HCT116 (cell line): ENCODE results near the gene SUCLG2. TPM values are rescaled to one million over a fixed set of nuclear protein-coding genes. Genes with fewer than 3 reads are reported as not detected.

Experiments used
- ATAC-seq: fragments of 200-7000 bp; cut with Tn5 transposase; 2 replicates; pipeline ENCODE4 v1.9.1; 2020; ENCODE audit warnings: mild to moderate bottlenecking, moderate library complexity
- BruUV-seq: library from RNA; stranded (reverse); fragments of 400-500 nt; replicated peaks from 2 replicates; lab custom pipeline; 2021; lab: Mats Ljungman, UMichigan
- CTCF ChIA-PET: fragments of 300-600 bp; sonication (Branson Sonifier 250); formaldehyde crosslinking; loops from one replicate; lab custom pipeline; 2021; ENCODE audit warnings: antibody characterized with exemption; lab: Charles Lee
- POLR2A ChIA-PET: fragments of 300-600, 350-600 bp; sonication (Branson Sonifier 250); formaldehyde crosslinking; loops from one replicate; lab custom pipeline; 2021; ENCODE audit warnings: antibody characterized with exemption; lab: Charles Lee
- RAD21 ChIA-PET, 2 experiments: fragments of 300-600 bp; sonication (Branson Sonifier 250); formaldehyde crosslinking; loops; one replicate each; lab custom pipeline; 2023; ENCODE audit warnings: low total read pairs in 2 of 2; ENCODE audit not compliant: uncharacterized antibody in 2 of 2, unreplicated experiment in 2 of 2, low non-redundant PET in 1 of 2; lab: Charles Lee
- DNase-seq: peaks from one replicate; pipeline ENCODE4 v3.0.0-alpha.2; 2010; ENCODE audit warnings: low read depth, low spot score
- H2AFZ ChIP-seq: fragments of 200-600 bp; shearing (Covaris generic), sonication (generic); 2 replicates; pipeline ENCODE4 v1.6.1; 2017; ENCODE audit warnings: low read depth, mixed run types, mixed read lengths, antibody characterized with exemption, low read length; ENCODE audit not compliant: poor library complexity, severe bottlenecking
- H3K27ac ChIP-seq: 2 replicates; pipeline ENCODE4 v1.5.1; 2012; ENCODE audit warnings: low read depth, low read length
- H3K27me3 ChIP-seq: fragments of 200-600 bp; sonication (generic); 2 replicates; pipeline ENCODE4 v1.6.1; 2016; ENCODE audit warnings: mixed run types, low read length, mixed read lengths; ENCODE audit not compliant: insufficient read depth
- H3K36me3 ChIP-seq, 2 experiments: fragments of 200-500 bp in 1 of 2; fragments of 200-600 bp in 1 of 2; sonication (Bioruptor generic) in 1 of 2; sonication (generic) in 1 of 2; 2 replicates each; pipeline versions ENCODE4 v1.5.1 to v1.6.1; 2014 to 2016; ENCODE audit warnings: low read length in 2 of 2, inconsistent platforms in 1 of 2, mixed read lengths in 1 of 2, mixed run types in 1 of 2; ENCODE audit not compliant: insufficient read depth in 2 of 2, control insufficient read depth in 1 of 2
- H3K4me1 ChIP-seq, 2 experiments: fragments of 200-600 bp in 1 of 2; sonication (generic) in 1 of 2; 2 replicates each; pipeline versions ENCODE4 v1.5.1 to v1.6.1; 2012 to 2017; ENCODE audit warnings: low read length in 2 of 2, inconsistent platforms in 1 of 2, mild to moderate bottlenecking in 1 of 2, mixed read lengths in 1 of 2, mixed run types in 1 of 2, moderate library complexity in 1 of 2; ENCODE audit not compliant: insufficient read depth in 2 of 2, control insufficient read depth in 1 of 2
- H3K4me2 ChIP-seq: fragments of 200-600 bp; sonication (generic); 2 replicates; pipeline ENCODE4 v1.6.1; 2017; ENCODE audit warnings: mixed run types, low read length, mixed read lengths
- H3K4me3 ChIP-seq, 2 experiments: fragments of 200-600 bp in 1 of 2; sonication (generic) in 1 of 2; replicated peaks in 1 of 2; 2 replicates each; pipeline ENCODE4 v1.5.1; 2011 to 2016; ENCODE audit warnings: low read length in 2 of 2, control low read depth in 1 of 2, low read depth in 1 of 2, mild to moderate bottlenecking in 1 of 2, mixed read lengths in 1 of 2, mixed run types in 1 of 2
- H3K79me2 ChIP-seq: fragments of 200-600 bp; sonication (generic); 2 replicates; pipeline ENCODE4 v1.6.1; 2017; ENCODE audit warnings: mild to moderate bottlenecking, mixed run types, low read length, moderate library complexity, mixed read lengths; ENCODE audit not compliant: insufficient read depth
- H3K9ac ChIP-seq: fragments of 200-600 bp; sonication (generic); 2 replicates; pipeline ENCODE4 v1.6.1; 2016; ENCODE audit warnings: low read length, mixed read lengths
- H3K9me2 ChIP-seq: fragments of 200-600 bp; sonication (generic), shearing (Covaris generic); 2 replicates; pipeline ENCODE4 v1.6.1; 2017; ENCODE audit warnings: mixed run types, mild to moderate bottlenecking, moderate library complexity; ENCODE audit not compliant: insufficient read depth
- H3K9me3 ChIP-seq, 2 experiments: fragments of 200-500 bp in 1 of 2; fragments of 200-600 bp in 1 of 2; sonication (Bioruptor generic) in 1 of 2; sonication (generic) in 1 of 2; 2 replicates each; pipeline ENCODE4 v1.6.1; 2014 to 2017; ENCODE audit warnings: low read length in 2 of 2, mixed read lengths in 2 of 2, inconsistent platforms in 1 of 2, low read depth in 1 of 2, mild to moderate bottlenecking in 1 of 2, mixed run types in 1 of 2, moderate library complexity in 1 of 2; ENCODE audit not compliant: control insufficient read depth in 1 of 2, insufficient read depth in 1 of 2
- H4K20me1 ChIP-seq: fragments of 200-600 bp; sonication (generic), shearing (Covaris generic); 2 replicates; pipeline ENCODE4 v1.6.1; 2017; ENCODE audit warnings: mixed run types, mild to moderate bottlenecking, moderate library complexity; ENCODE audit not compliant: insufficient read depth
- ATF3 ChIP-seq: IDR thresholded peaks from 2 replicates; pipeline ENCODE4 v1.6.1; 2012
- CBX3 ChIP-seq: IDR thresholded peaks from 2 replicates; pipeline ENCODE4 v1.6.1; 2012; ENCODE audit warnings: low read depth
- CEBPB ChIP-seq: IDR thresholded peaks from 2 replicates; pipeline ENCODE4 v1.6.1; 2012; ENCODE audit warnings: low read depth
- CTCF ChIP-seq, 3 experiments: fragments of 200-600 bp in 1 of 3; sonication (generic) in 1 of 3; IDR thresholded peaks in 2 of 3; conservative IDR thresholded peaks in 1 of 3; 2 replicates each; pipeline ENCODE4 v1.5.1; 2012 to 2017; ENCODE audit warnings: low read depth in 2 of 3, low read length in 2 of 3, antibody characterized with exemption in 1 of 3, borderline replicate concordance in 1 of 3, control low read depth in 1 of 3, mild to moderate bottlenecking in 1 of 3, mixed read lengths in 1 of 3, mixed run types in 1 of 3, moderate library complexity in 1 of 3; ENCODE audit not compliant: insufficient read depth in 1 of 3
- ELF1 ChIP-seq: IDR thresholded peaks from 2 replicates; pipeline ENCODE4 v1.6.1; 2012; ENCODE audit warnings: low read depth, borderline replicate concordance
- EZH2 ChIP-seq: fragments of 200-600 bp; sonication (generic); IDR thresholded peaks from 2 replicates; pipeline ENCODE4 v1.6.1; 2017; ENCODE audit warnings: antibody characterized with exemption, mixed run types
- EZH2phosphoT487 ChIP-seq: fragments of 200-600 bp; IDR thresholded peaks from 2 replicates; pipeline ENCODE4 v1.6.1; 2018; ENCODE audit warnings: antibody characterized with exemption, borderline replicate concordance
- FOSL1 ChIP-seq: IDR thresholded peaks from 2 replicates; pipeline ENCODE4 v1.6.1; 2012; ENCODE audit warnings: low read depth
- JUND ChIP-seq: IDR thresholded peaks from 2 replicates; pipeline ENCODE4 v1.6.1; 2012
- MAX ChIP-seq: IDR thresholded peaks from 2 replicates; pipeline ENCODE4 v1.6.1; 2012
- POLR2A ChIP-seq: IDR thresholded peaks from 2 replicates; pipeline ENCODE4 v1.7.0; 2011; ENCODE audit warnings: borderline replicate concordance; ENCODE audit not compliant: insufficient read depth, insufficient read length; ENCODE audit errors: extremely low read depth
- POLR2AphosphoS5 ChIP-seq: IDR thresholded peaks from 2 replicates; pipeline ENCODE4 v1.6.1; 2011; ENCODE audit warnings: mild to moderate bottlenecking, low read depth, low read length, moderate library complexity
- SIN3A ChIP-seq: IDR thresholded peaks from 2 replicates; pipeline ENCODE4 v1.6.1; 2012; ENCODE audit warnings: low read depth
- SP1 ChIP-seq: IDR thresholded peaks from 2 replicates; pipeline ENCODE4 v1.6.1; 2012; ENCODE audit warnings: low read depth
- SRF ChIP-seq: IDR thresholded peaks from 2 replicates; pipeline ENCODE4 v1.6.1; 2012; ENCODE audit warnings: low read depth
- TCF7L2 ChIP-seq: IDR thresholded peaks from 2 replicates; pipeline ENCODE4 v1.7.0; 2011; ENCODE audit warnings: borderline replicate concordance, inconsistent platforms; ENCODE audit not compliant: insufficient read depth, insufficient read length; ENCODE audit errors: extremely low read depth
- YY1 ChIP-seq: IDR thresholded peaks from 2 replicates; pipeline ENCODE4 v1.6.1; 2011; ENCODE audit warnings: low read length, low read depth, moderate library complexity, mild to moderate bottlenecking; ENCODE audit not compliant: insufficient replicate concordance; ENCODE audit errors: extremely low read depth
- ZBTB33 ChIP-seq: IDR thresholded peaks from 2 replicates; pipeline ENCODE4 v1.6.1; 2011; ENCODE audit warnings: mild to moderate bottlenecking, low read length, moderate library complexity; ENCODE audit not compliant: insufficient replicate concordance; ENCODE audit errors: extremely low read depth
- ZFX ChIP-seq: fragments of 450-650 bp; IDR thresholded peaks from 2 replicates; pipeline ENCODE4 v1.6.1; 2017
- ZNF274 ChIP-seq: fragments of 200-500 bp; sonication (Bioruptor generic); IDR thresholded peaks from 2 replicates; pipeline ENCODE4 v1.6.1; 2014; ENCODE audit warnings: mild to moderate bottlenecking, low read depth, low read length, inconsistent platforms
- intact Hi-C: fragments of 100-400 bp; cut with micrococcal nuclease; formaldehyde crosslinking; loops from 2 replicates; pipeline ENCODE4 v1.10.0; 2022
- total RNA-seq: library from RNA; stranded (reverse); gene quantifications from one replicate; pipeline ENCODE4 v1.2.1, GENCODE V29; 2021; ENCODE audit not compliant: unreplicated experiment

The SUCLG2 gene
- total RNA-seq, 1 experiment from 2014 or later: 49.2 TPM

GRCh38 chr3:67650084-67650483, 4.3 kb downstream of the SUCLG2 start:
- Histone ChIP-seq H3K4me1 (peaks cover 23 to 48% of the 10 kb centered on the region in 2 experiments), H3K79me2 (peaks cover 54% of the 10 kb centered on the region), H2AFZ (no peak overlapping the region), H3K4me3 (no peak overlapping the region), H3K36me3 (no peaks in the 10 kb centered on the region), H3K4me2 (no peak overlapping the region), H3K27me3 (no peaks in the 10 kb centered on the region), H3K9ac (no peak overlapping the region), H3K27ac (no peak overlapping the region), H4K20me1 (no peaks in the 10 kb centered on the region), H3K9me2 (no peaks in the 10 kb centered on the region), H3K9me3 (no peaks in the 10 kb centered on the region)
- intact Hi-C loops: no loop called here
- DNase-seq: no peak
- no peak for TF ChIP-seq YY1
- no peak for TF ChIP-seq CBX3
- TF ChIP-seq MAX: no peak
- no peak for TF ChIP-seq ZFX
- no peak for TF ChIP-seq ZNF274
- no peak for TF ChIP-seq SIN3A
- no peak for TF ChIP-seq ATF3
- no peak for TF ChIP-seq TCF7L2
- TF ChIP-seq CEBPB: no peak
- no peak for TF ChIP-seq ZBTB33
- TF ChIP-seq SRF: no peak
- TF ChIP-seq POLR2AphosphoS5: no peak
- TF ChIP-seq FOSL1: no peak
- no peak for TF ChIP-seq POLR2A
- TF ChIP-seq EZH2: no peak
- TF ChIP-seq SP1: no peak
- TF ChIP-seq ELF1: no peak
- TF ChIP-seq CTCF (IDR thresholded peaks at IDR 0.05 in 2 of 3, conservative IDR thresholded peaks at IDR 0.05 in 1 of 3; ENCODE audit: borderline replicate concordance in 1 of 3, insufficient read depth in 1 of 3, low read depth in 2 of 3, low read length in 2 of 3): no peak
- TF ChIP-seq JUND: no peak
- no peak for TF ChIP-seq EZH2phosphoT487
- ChIA-PET RAD21 (no interaction called here), POLR2A (no interaction called here), CTCF (no interaction called here)
- no peak for ATAC-seq
- no TSS peak for BruUV-seq
